ENCODE measurements around the gene CORT.

The CORT gene

DNA sequence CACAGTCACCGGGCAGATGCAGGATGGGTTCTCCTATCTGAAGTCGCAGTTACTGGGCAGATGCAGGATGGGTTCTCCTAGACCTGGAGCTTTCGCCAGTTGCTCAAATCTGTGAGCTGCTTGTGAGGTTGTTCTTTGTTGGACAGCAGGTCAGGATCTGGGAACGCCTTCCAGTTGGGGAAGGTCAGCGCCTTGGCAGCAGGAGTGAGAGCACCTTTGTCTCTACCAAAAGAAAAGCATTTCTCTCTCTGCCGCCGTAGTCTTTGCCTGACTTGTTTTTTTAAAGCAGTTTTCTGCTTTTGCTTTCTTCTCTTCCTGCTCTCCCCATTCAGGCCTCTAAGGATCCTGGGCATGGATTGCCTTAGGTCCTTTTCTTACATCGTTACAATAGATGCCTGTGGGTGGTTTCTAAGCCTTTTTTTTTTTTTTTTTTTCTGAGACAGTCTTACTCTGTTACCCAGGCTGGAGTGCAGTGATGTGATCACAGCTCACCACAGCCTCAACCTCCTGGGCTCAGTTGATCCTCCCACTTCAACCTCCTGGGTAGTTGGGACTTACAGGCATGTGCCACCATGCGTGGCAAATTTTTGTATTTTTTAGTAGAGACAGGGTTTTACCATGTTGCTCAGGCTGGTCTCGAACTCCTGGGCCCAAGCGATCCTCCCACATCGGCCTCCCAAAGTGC lies 40.6 kb downstream of the CORT start:
- in situ Hi-C loops (cut with HindIII; ENCODE audit: low sequenced_read_pairs): no loop called here
- TF ChIP-seq, protein P1, sequence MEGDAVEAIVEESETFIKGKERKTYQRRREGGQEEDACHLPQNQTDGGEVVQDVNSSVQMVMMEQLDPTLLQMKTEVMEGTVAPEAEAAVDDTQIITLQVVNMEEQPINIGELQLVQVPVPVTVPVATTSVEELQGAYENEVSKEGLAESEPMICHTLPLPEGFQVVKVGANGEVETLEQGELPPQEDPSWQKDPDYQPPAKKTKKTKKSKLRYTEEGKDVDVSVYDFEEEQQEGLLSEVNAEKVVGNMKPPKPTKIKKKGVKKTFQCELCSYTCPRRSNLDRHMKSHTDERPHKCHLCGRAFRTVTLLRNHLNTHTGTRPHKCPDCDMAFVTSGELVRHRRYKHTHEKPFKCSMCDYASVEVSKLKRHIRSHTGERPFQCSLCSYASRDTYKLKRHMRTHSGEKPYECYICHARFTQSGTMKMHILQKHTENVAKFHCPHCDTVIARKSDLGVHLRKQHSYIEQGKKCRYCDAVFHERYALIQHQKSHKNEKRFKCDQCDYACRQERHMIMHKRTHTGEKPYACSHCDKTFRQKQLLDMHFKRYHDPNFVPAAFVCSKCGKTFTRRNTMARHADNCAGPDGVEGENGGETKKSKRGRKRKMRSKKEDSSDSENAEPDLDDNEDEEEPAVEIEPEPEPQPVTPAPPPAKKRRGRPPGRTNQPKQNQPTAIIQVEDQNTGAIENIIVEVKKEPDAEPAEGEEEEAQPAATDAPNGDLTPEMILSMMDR (IDR thresholded peaks at IDR 0.05; ENCODE audit: low read depth, low read length): no peak
- H3K4me3 ChIP-seq (ENCODE audit: low read depth, low read length): no peak overlapping the region
- no peak for DNase-seq (ENCODE audit: low read depth, low spot score)

DNA sequence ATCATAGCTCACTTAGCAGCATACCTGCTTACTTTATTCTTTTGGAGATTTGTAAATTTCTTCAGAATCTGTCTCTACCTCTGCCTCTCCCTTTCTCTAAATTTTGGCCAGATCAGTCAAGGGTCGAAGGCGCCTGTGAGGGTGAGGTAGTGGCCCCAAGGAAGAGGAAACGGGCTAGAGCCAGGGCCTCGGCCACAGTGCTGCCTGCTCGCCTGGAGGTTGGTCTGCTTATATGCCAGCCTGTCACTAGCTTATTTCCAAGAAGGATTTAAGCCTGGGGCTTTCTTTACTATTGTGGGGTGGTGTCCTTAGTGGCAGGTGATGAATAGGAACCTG lies 44.6 kb downstream of the CORT start:
- no peak for DNase-seq (ENCODE audit: low read depth, low spot score)
- in situ Hi-C loops (cut with HindIII; ENCODE audit: low sequenced_read_pairs): no loop called here
- TF ChIP-seq, protein P1 (IDR thresholded peaks at IDR 0.05; ENCODE audit: low read depth, low read length): no peak
- no peak overlapping the region for H3K4me3 ChIP-seq (ENCODE audit: low read depth, low read length)

DNA sequence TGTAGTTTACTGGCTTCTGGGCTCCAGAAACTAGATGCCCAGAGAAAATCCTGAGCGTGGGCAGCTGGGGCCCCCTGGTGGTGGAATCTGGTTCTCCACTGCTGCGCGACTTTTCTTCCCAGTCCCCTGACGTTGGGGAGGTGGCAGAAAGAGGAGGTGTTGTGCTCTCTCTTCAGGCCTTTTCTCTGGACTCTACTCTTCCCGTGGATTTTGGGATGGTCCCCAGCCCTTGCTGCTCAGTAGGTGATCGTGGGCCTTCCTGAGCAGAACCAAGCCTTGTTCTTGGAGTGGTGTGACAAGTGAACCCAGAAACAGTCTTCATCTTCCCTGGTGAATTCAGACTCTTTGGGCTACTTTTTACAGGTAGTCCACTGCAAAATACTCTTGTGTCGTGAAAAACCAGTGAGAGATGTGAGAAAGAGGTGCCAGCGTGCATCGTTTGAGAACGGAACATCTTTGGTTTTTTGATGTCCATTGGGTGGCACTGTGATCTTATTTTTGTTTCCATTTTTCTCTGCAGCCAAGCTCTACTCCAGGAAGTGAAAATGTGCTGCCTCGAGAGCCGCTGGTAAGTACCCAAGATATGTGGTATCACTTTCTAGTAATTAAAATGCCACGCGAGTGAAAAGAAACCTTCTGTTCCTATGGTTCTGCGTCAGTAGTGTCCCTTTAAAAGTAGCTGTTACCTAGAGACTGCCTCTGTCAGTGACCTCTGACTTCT lies 45.1 kb downstream of the CORT start:
- TF ChIP-seq, protein P1 (IDR thresholded peaks at IDR 0.05; ENCODE audit: low read depth, low read length): peak; percentile 95
- H3K4me3 ChIP-seq (ENCODE audit: low read depth, low read length): no peak overlapping the region
- in situ Hi-C loops (cut with HindIII; ENCODE audit: low sequenced_read_pairs): no loop called here
- peak; percentile 52 for DNase-seq (ENCODE audit: low read depth, low spot score)

DNA sequence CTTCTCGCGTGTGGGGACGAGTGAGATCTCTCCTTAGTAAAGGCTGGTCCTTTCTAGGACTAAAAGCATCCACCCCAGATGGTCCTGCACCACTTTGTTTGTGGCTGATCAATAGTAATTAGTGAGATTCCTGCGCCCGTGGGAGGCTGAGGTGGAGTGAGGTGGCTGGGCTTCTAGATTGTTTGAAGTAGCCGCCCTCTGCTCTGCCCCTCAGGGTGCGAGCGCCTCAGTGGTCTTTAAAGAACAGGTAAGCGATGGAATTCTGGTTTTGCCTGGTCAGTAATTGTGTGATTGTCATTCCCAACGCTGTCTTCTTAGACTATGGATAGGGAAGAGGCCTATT lies 45.6 kb downstream of the CORT start:
- TF ChIP-seq, protein P1 (IDR thresholded peaks at IDR 0.05; ENCODE audit: low read depth, low read length): no peak
- no peak overlapping the region for H3K4me3 ChIP-seq (ENCODE audit: low read depth, low read length)
- in situ Hi-C loops (cut with HindIII; ENCODE audit: low sequenced_read_pairs): no loop called here
- no peak for DNase-seq (ENCODE audit: low read depth, low spot score)

DNA sequence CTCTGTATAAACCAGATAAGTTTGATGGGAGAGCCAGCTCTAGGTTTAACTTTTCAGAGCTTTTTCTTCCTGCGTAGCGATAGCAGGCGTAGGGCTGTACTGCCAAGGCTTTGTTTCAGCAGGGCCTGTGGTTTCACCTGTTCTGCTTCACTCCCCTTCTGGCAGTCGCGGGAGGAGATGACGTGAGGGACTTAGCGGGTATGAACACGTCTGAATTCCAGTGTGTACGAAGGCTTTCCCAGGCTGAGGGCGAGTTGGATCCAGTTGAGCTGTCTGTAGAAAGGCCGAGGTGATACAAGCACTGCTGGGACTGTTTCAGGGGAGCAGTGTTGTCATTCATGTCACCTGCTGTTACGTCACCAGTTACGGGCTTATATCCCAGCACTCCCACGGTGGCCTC lies 46.1 kb downstream of the CORT start:
- TF ChIP-seq, protein P1 (IDR thresholded peaks at IDR 0.05; ENCODE audit: low read depth, low read length): no peak
- no peak overlapping the region for H3K4me3 ChIP-seq (ENCODE audit: low read depth, low read length)
- DNase-seq (ENCODE audit: low read depth, low spot score): no peak
- in situ Hi-C loops (cut with HindIII; ENCODE audit: low sequenced_read_pairs): no loop called here

DNA sequence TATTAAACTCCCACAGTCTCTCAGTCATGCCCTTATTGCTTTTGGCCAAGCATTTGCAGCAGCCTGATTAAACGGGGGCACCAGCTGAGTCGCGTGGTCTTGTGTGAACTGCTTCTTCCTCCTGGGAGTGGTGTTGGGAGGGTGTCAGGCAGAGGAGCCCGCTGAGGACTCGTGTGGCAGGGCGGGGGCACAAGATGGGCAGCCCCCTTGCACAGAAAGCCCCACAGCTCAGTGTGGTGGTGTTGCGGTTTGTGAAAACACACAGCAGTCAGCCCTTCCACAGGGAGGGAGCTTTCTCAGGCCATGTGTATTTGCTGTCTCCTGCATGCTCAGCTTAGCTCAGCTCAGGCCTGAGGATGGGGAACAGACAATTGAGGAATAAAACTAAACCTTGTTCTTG lies 47.3 kb downstream of the CORT start:
- in situ Hi-C loops (cut with HindIII; ENCODE audit: low sequenced_read_pairs): no loop called here
- DNase-seq (ENCODE audit: low read depth, low spot score): no peak
- no peak overlapping the region for H3K4me3 ChIP-seq (ENCODE audit: low read depth, low read length)
- TF ChIP-seq, protein P1 (IDR thresholded peaks at IDR 0.05; ENCODE audit: low read depth, low read length): no peak

Measured in astrocyte of the spinal cord (primary cell).